Measurements from ENCODE around the gene PLPP1. TPM values are rescaled to one million over a fixed set of nuclear protein-coding genes. Genes with fewer than 3 reads are reported as not detected.

Gene PLPP1
- total and polyA plus RNA-seq, 2 of the 8 experiments (the other 6 are each of a cell fraction or from before 2014, with no cell fraction given), result 43.7 to 91.3 TPM

DNA sequence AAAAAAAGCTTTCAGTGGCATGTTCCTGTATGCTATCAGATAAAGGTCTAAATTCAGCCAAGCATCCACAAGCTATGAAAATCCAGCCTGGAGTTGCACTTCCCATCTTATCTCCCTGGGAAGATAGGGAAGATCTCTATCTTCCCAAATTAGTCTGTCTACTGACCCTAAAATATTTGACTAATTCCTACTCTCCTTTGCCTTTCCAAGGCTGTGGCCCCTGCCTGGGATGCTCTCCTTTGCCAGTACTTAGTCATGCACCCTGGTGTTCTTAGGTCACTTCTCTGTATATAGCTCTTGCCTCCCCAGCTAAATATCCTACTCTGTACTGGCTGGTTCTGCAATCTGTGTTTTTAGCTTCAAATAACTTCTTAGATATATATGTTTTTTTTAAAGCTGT lies 44.0 kb upstream of the PLPP1 start (continued):
- no peak for TF ChIP-seq FOSL1 (IDR thresholded peaks at IDR 0.05; ENCODE audit: insufficient read depth, low read depth, low read length)
- TF ChIP-seq, protein P1, sequence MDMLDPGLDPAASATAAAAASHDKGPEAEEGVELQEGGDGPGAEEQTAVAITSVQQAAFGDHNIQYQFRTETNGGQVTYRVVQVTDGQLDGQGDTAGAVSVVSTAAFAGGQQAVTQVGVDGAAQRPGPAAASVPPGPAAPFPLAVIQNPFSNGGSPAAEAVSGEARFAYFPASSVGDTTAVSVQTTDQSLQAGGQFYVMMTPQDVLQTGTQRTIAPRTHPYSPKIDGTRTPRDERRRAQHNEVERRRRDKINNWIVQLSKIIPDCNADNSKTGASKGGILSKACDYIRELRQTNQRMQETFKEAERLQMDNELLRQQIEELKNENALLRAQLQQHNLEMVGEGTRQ (IDR thresholded peaks at IDR 0.05; ENCODE audit: low read length), result no peak

All from H1 (cell line).